H1 (cell line): ENCODE data around the gene PARK7. TPM values are rescaled to one million over a fixed set of nuclear protein-coding genes. Genes with fewer than 3 reads are reported as not detected.

Source experiments
- CTCF ChIA-PET: fragments of 300-600 bp; sonication (Branson Sonifier 250); formaldehyde crosslinking; loops from one replicate; lab custom pipeline; 2021; ENCODE audit not compliant: partially characterized antibody; lab: Charles Lee
- POLR2A ChIA-PET: fragments of 300-600 bp; sonication (Branson Sonifier 250); formaldehyde crosslinking; loops from one replicate; lab custom pipeline; 2021; ENCODE audit warnings: inconsistent platforms; ENCODE audit not compliant: partially characterized antibody; lab: Charles Lee
- DNase-seq, 2 experiments: peaks; one replicate each; pipeline versions ENCODE4 v3.0.0 to v3.0.0-alpha.2; 2010 to 2022; ENCODE audit warnings: low spot score in 2 of 2, low read depth in 1 of 2, mixed read lengths in 1 of 2
- FAIRE-seq: peaks from 2 replicates; lab custom pipeline; 2011; peaks lifted over from hg19 to GRCh38; lab: Jason Lieb, UNC
- H2AFZ ChIP-seq: 2 replicates; pipeline ENCODE4 v1.8.1; 2012; ENCODE audit warnings: low read length, inconsistent platforms
- H2AK5ac ChIP-seq: 2 replicates; pipeline ENCODE4 v1.6.1; 2013; ENCODE audit warnings: low read depth, low read length
- H2BK120ac ChIP-seq: replicated peaks from 2 replicates; pipeline ENCODE3; 2013; ENCODE audit warnings: low read depth, low read length, inconsistent platforms
- H2BK12ac ChIP-seq: 2 replicates; pipeline ENCODE4 v1.6.1; 2013; ENCODE audit warnings: low read depth, low read length
- H2BK15ac ChIP-seq: 2 replicates; pipeline ENCODE4 v1.6.1; 2013; ENCODE audit warnings: low read length
- H2BK20ac ChIP-seq: 2 replicates; pipeline ENCODE4 v1.6.1; 2013; ENCODE audit warnings: low read length
- H2BK5ac ChIP-seq: 2 replicates; pipeline ENCODE4 v1.6.1; 2013; ENCODE audit warnings: low read depth, low read length
- H3K14ac ChIP-seq: 2 replicates; pipeline ENCODE4 v1.6.1; 2013; ENCODE audit warnings: inconsistent platforms; ENCODE audit not compliant: insufficient read length
- H3K18ac ChIP-seq: 2 replicates; pipeline ENCODE4 v1.6.1; 2013; ENCODE audit warnings: low read length; ENCODE audit errors: extremely low read depth
- H3K23ac ChIP-seq: 2 replicates; pipeline ENCODE4 v1.6.1; 2013; ENCODE audit warnings: inconsistent platforms; ENCODE audit not compliant: insufficient read length
- H3K23me2 ChIP-seq: 2 replicates; pipeline ENCODE4 v1.6.1; 2013; ENCODE audit warnings: low read depth, low read length
- H3K27ac ChIP-seq: 2 replicates; pipeline ENCODE4 v1.6.1; 2011; ENCODE audit warnings: low read depth, low read length, inconsistent platforms
- H3K27me3 ChIP-seq, 4 experiments: replicated peaks in 1 of 4; 1 replicate in 1 of 4; 2 replicates in 3 of 4; pipeline versions ENCODE4 v1.6.1 to v1.8.1; 2011 to 2013; ENCODE audit warnings: low read length in 3 of 4, mild to moderate bottlenecking in 3 of 4, inconsistent platforms in 2 of 4, mixed read lengths in 2 of 4, moderate library complexity in 1 of 4; ENCODE audit not compliant: control insufficient read depth in 3 of 4, insufficient read depth in 3 of 4; ENCODE audit errors: extremely low read depth in 1 of 4
- H3K36me3 ChIP-seq, 4 experiments: 2 replicates each; pipeline versions ENCODE4 v1.6.1 to v1.8.1; 2011 to 2013; ENCODE audit warnings: mild to moderate bottlenecking in 4 of 4, low read length in 3 of 4, moderate library complexity in 2 of 4, control low read depth in 1 of 4, inconsistent platforms in 1 of 4; ENCODE audit not compliant: insufficient read depth in 4 of 4, control insufficient read depth in 2 of 4
- H3K4ac ChIP-seq: replicated peaks from 2 replicates; pipeline ENCODE3; 2013; ENCODE audit warnings: low read length, low read depth, mixed read lengths, inconsistent platforms; ENCODE audit not compliant: insufficient read length
- H3K4me1 ChIP-seq, 4 experiments: replicated peaks in 1 of 4; 1 replicate in 1 of 4; 2 replicates in 3 of 4; pipeline versions ENCODE4 v1.6.1 to v1.8.1; 2011 to 2013; ENCODE audit warnings: low read length in 3 of 4, inconsistent platforms in 2 of 4, mixed read lengths in 1 of 4; ENCODE audit not compliant: insufficient read depth in 4 of 4, control insufficient read depth in 3 of 4
- H3K4me2 ChIP-seq, 2 experiments: 2 replicates each; pipeline versions ENCODE4 v1.6.1 to v1.8.1; 2011 to 2013; ENCODE audit warnings: low read depth in 2 of 2, low read length in 2 of 2, control low read depth in 1 of 2, inconsistent platforms in 1 of 2, mild to moderate bottlenecking in 1 of 2; ENCODE audit not compliant: insufficient read depth in 1 of 2
- H3K4me3 ChIP-seq, 4 experiments: fragments of 200-600, 300-600 bp in 1 of 4; sonication (generic), shearing (Covaris generic), sonication (Bioruptor Twin) in 1 of 4; 2 replicates each; pipeline versions ENCODE4 v1.5.1 to v1.8.1; 2011 to 2016; ENCODE audit warnings: low read length in 4 of 4, low read depth in 3 of 4, control low read depth in 2 of 4, inconsistent platforms in 2 of 4, mild to moderate bottlenecking in 2 of 4, mixed read lengths in 1 of 4, moderate library complexity in 1 of 4; ENCODE audit not compliant: insufficient read depth in 2 of 4; ENCODE audit errors: extremely low read depth in 1 of 4
- H3K56ac ChIP-seq: replicated peaks from 2 replicates; pipeline ENCODE3; 2013; ENCODE audit warnings: low read depth, mild to moderate bottlenecking, mixed read lengths, low read length, inconsistent platforms; ENCODE audit not compliant: insufficient read length
- H3K79me1 ChIP-seq: 2 replicates; pipeline ENCODE4 v1.6.1; 2013; ENCODE audit warnings: low read depth, low read length, control low read depth
- H3K79me2 ChIP-seq, 2 experiments: 2 replicates each; pipeline versions ENCODE4 v1.6.1 to v1.8.1; 2012 to 2013; ENCODE audit warnings: low read length in 2 of 2, mild to moderate bottlenecking in 2 of 2, inconsistent platforms in 1 of 2; ENCODE audit not compliant: insufficient read depth in 2 of 2, control insufficient read depth in 1 of 2
- H3K9ac ChIP-seq, 4 experiments: replicated peaks in 1 of 4; 1 replicate in 1 of 4; 2 replicates in 3 of 4; pipeline versions ENCODE4 v1.6.1 to v1.8.1; 2011 to 2013; ENCODE audit warnings: low read depth in 3 of 4, low read length in 3 of 4, control low read depth in 2 of 4, mild to moderate bottlenecking in 2 of 4, moderate library complexity in 2 of 4, inconsistent platforms in 1 of 4; ENCODE audit errors: extremely low read depth in 1 of 4
- H3K9me3 ChIP-seq, 2 experiments: 2 replicates each; pipeline versions ENCODE4 v1.6.1 to v1.8.1; 2012 to 2013; ENCODE audit warnings: mild to moderate bottlenecking in 2 of 2, moderate library complexity in 2 of 2, control low read depth in 1 of 2, inconsistent platforms in 1 of 2, low read depth in 1 of 2, low read length in 1 of 2, mixed read lengths in 1 of 2; ENCODE audit not compliant: insufficient read depth in 2 of 2
- H4K20me1 ChIP-seq, 2 experiments: replicated peaks in 1 of 2; 2 replicates each; pipeline versions ENCODE3 to v1.8.1; 2011 to 2013; ENCODE audit warnings: inconsistent platforms in 2 of 2, low read length in 2 of 2, mild to moderate bottlenecking in 1 of 2; ENCODE audit not compliant: insufficient read depth in 2 of 2, control insufficient read depth in 1 of 2
- H4K5ac ChIP-seq: 2 replicates; pipeline ENCODE4 v1.6.1; 2013; ENCODE audit warnings: low read length, low read depth, mixed read lengths, inconsistent platforms; ENCODE audit not compliant: insufficient read length
- H4K8ac ChIP-seq: 2 replicates; pipeline ENCODE4 v1.8.0; 2013; ENCODE audit warnings: mild to moderate bottlenecking, moderate library complexity, low read length, inconsistent platforms; ENCODE audit not compliant: insufficient read depth; ENCODE audit errors: extremely low read depth
- H4K91ac ChIP-seq: replicated peaks from 2 replicates; pipeline ENCODE3; 2013; ENCODE audit warnings: low read length, mixed read lengths, inconsistent platforms; ENCODE audit not compliant: insufficient read length
- CTBP2 ChIP-seq: IDR thresholded peaks from 2 replicates; pipeline ENCODE4 v1.7.0; 2011; ENCODE audit warnings: borderline replicate concordance, mild to moderate bottlenecking, moderate library complexity, mixed read lengths, low read length; ENCODE audit not compliant: insufficient read depth, insufficient read length
- CTCF ChIP-seq, 3 experiments: IDR thresholded peaks; 1 replicate in 2 of 3; 2 replicates in 1 of 3; pipeline versions ENCODE4 v1.5.1 to v1.6.1; 2011; ENCODE audit warnings: low read length in 3 of 3, mild to moderate bottlenecking in 3 of 3, inconsistent platforms in 2 of 3, low read depth in 1 of 3, moderate library complexity in 1 of 3; ENCODE audit not compliant: insufficient read depth in 1 of 3; ENCODE audit errors: control extremely low read depth in 1 of 3
- GABPA ChIP-seq: IDR thresholded peaks from 2 replicates; pipeline ENCODE4 v1.6.1; 2011; ENCODE audit warnings: mild to moderate bottlenecking, low read length, moderate library complexity, borderline replicate concordance; ENCODE audit not compliant: insufficient read depth
- HDAC2 ChIP-seq, 2 experiments: fragments of 300-600 bp in 1 of 2; sonication (generic) in 1 of 2; IDR thresholded peaks; 2 replicates each; pipeline ENCODE4 v1.6.1; 2011 to 2012; ENCODE audit warnings: low read depth in 2 of 2, low read length in 2 of 2, mild to moderate bottlenecking in 2 of 2, moderate library complexity in 2 of 2, borderline replicate concordance in 1 of 2, inconsistent platforms in 1 of 2
- PHF8 ChIP-seq: fragments of 200-600 bp; sonication (generic); conservative IDR thresholded peaks from 2 replicates; pipeline ENCODE4 v1.7.1; 2012; ENCODE audit warnings: low read depth, mild to moderate bottlenecking, inconsistent platforms, low read length, moderate library complexity
- POU5F1 ChIP-seq: IDR thresholded peaks from 2 replicates; pipeline ENCODE4 v1.6.1; 2011; ENCODE audit warnings: low read depth, mild to moderate bottlenecking, low read length, moderate library complexity
- SAP30 ChIP-seq: fragments of 300-600 bp; sonication (generic); IDR thresholded peaks from 2 replicates; pipeline ENCODE4 v1.7.1; 2012; ENCODE audit warnings: low read length, moderate library complexity, mild to moderate bottlenecking, inconsistent platforms; ENCODE audit not compliant: insufficient read depth, insufficient replicate concordance
- WGBS, 2 experiments: shearing (Covaris generic) in 1 of 2; methylation state at CpG; one replicate each; pipeline versions ENCODE4 v1.1.6 to v1.1.7; 2013 to 2015; ENCODE audit warnings: low lambda C conversion rate in 2 of 2, mixed read lengths in 2 of 2, inconsistent platforms in 1 of 2, low coverage in 1 of 2, missing lambda C conversion rate in 1 of 2; ENCODE audit not compliant: insufficient replicate concordance in 2 of 2, insufficient coverage in 1 of 2, insufficient read length in 1 of 2; ENCODE audit errors: extremely low coverage in 1 of 2, missing lambda C conversion rate in 1 of 2; 5-methylcytosine and 5-hydroxymethylcytosine counted together
- polyA plus RNA-seq, 7 experiments: library from polyadenylated mRNA; depleted of rRNA in 3 of 7; stranded (reverse) in 5 of 7; unstranded in 2 of 7; fragments of >200 nt in 5 of 7; fragments of 200-250 nt in 2 of 7; gene quantifications; 1 replicate in 5 of 7; 2 replicates in 1 of 7; 4 replicates in 1 of 7; pipeline versions ENCODE4 v1.2.1 to v1.2.3, GENCODE V29; 2011 to 2013; ENCODE audit warnings: missing spikeins in 2 of 7, mixed read lengths in 2 of 7
- total RNA-seq: library from RNA; stranded (reverse); fragmentation: NEBNext Ultra II Directional; extraction: Animal tissue kit (Norgen Biotek cat#: 25700); gene quantifications from 2 replicates; pipeline ENCODE4 v1.2.1, GENCODE V29; 2021

The PARK7 gene
- total and polyA plus RNA-seq, 2 of the 8 experiments (the other 6 are each of a cell fraction or from before 2014, with no cell fraction given), result 206 to 383 TPM

GRCh38 chr1:7987528-7987927, 26.0 kb downstream of the PARK7 start:
- Histone ChIP-seq H3K27me3 (no peaks in the 10 kb centered on the region), H2BK12ac (no peak overlapping the region), H3K9me3 (no peaks in the 10 kb centered on the region), H3K23ac (no peak overlapping the region), H4K91ac (no peak overlapping the region), H2BK15ac (no peak overlapping the region), H2AK5ac (no peak overlapping the region), H3K4me2 (no peak overlapping the region), H3K14ac (no peak overlapping the region), H3K4me3 (no peak overlapping the region), H3K79me1 (peaks cover 8% of the 10 kb centered on the region; the same call in 1 of the 2 replicates), H4K8ac (no peak overlapping the region; the same call in 1 of the 2 replicates), H3K18ac (no peak overlapping the region), H4K20me1 (peaks cover 0 to 6% of the 10 kb centered on the region in 2 experiments), H2BK20ac (no peak overlapping the region), H3K27ac (no peak overlapping the region), H3K9ac (no peak overlapping the region), H4K5ac (no peak overlapping the region), H3K4me1 (peaks cover 0 to 6% (median under 1%) of the 10 kb centered on the region in 4 experiments; a peak in 4 of 7 replicates), H2AFZ (no peak overlapping the region), H3K23me2 (peaks cover 7% of the 10 kb centered on the region; the same call in 1 of the 2 replicates), H2BK120ac (no peak overlapping the region), H3K4ac (no peak overlapping the region), H2BK5ac (no peak overlapping the region), H3K36me3 (peaks cover 11 to 45% (median 25%) of the 10 kb centered on the region in 4 experiments), H3K56ac (no peak overlapping the region), H3K79me2 (no peaks in the 10 kb centered on the region)
- ChIA-PET CTCF (interaction anchor here (0.6 to 7.8 kb wide), 4 partner anchors 13 to 328 kb away, joined by 3 to 100 read pairs (median 18); no protein-coding TSS in a partner anchor), POLR2A (interaction anchor here (0.9 to 1.5 kb wide), 4 partner anchors 12 to 392 kb away, joined by 3 to 4 read pairs (median 4); partner anchors contain the start of genes ERRFI1 and PARK7)
- 89% methylated on average over 7 of the region's 7 CpGs; no CpG with 5 or more reads in 1 of the 2 experiments for WGBS, 2 experiments
- FAIRE-seq, result no peak
- DNase-seq, result no peak
- TF ChIP-seq HDAC2 (IDR thresholded peaks at IDR 0.05; ENCODE audit: borderline replicate concordance in 1 of 2, low read depth in 2 of 2, low read length in 2 of 2) (no peak), GABPA (no peak), CTBP2 (no peak), SAP30 (no peak), CTCF (IDR thresholded peaks at IDR 0.05; ENCODE audit: control extremely low read depth in 1 of 3, insufficient read depth in 1 of 3, low read depth in 1 of 3, low read length in 3 of 3) (no peak), PHF8 (no peak), POU5F1 (no peak)
